DOHH2 (cell line): ENCODE data around the gene PCSK1N.

Experiments
- H3F3A ChIP-seq: fragments of 200-600 bp; sonication (generic), shearing (Covaris generic); 2 replicates; pipeline ENCODE4 v1.6.0; 2016; ENCODE audit warnings: antibody characterized with exemption, mild to moderate bottlenecking; ENCODE audit not compliant: control insufficient read depth, insufficient read depth
- H3K27ac ChIP-seq: fragments of 200-600 bp; sonication (generic); 2 replicates; pipeline ENCODE4 v1.5.1; 2014; ENCODE audit warnings: low read depth, mild to moderate bottlenecking, low read length, moderate library complexity
- H3K27me3 ChIP-seq: fragments of 200-600 bp; sonication (generic); 2 replicates; pipeline ENCODE4 v1.6.1; 2014; ENCODE audit warnings: mild to moderate bottlenecking, low read length, mixed read lengths; ENCODE audit not compliant: control insufficient read depth
- H3K36me3 ChIP-seq: fragments of 200-600 bp; sonication (generic); 2 replicates; pipeline ENCODE4 v1.6.1; 2014; ENCODE audit warnings: mild to moderate bottlenecking, low read length, moderate library complexity, mixed read lengths; ENCODE audit not compliant: control insufficient read depth
- H3K4me1 ChIP-seq: fragments of 200-600 bp; sonication (generic); 2 replicates; pipeline ENCODE4 v1.6.1; 2014; ENCODE audit warnings: mild to moderate bottlenecking, low read length, mixed read lengths; ENCODE audit not compliant: control insufficient read depth
- H3K4me2 ChIP-seq: fragments of 200-600 bp; sonication (generic); 2 replicates; pipeline ENCODE4 v1.6.0; 2014; ENCODE audit warnings: mild to moderate bottlenecking, low read length, moderate library complexity
- H3K4me3 ChIP-seq: fragments of 200-600 bp; sonication (generic); 2 replicates; pipeline ENCODE4 v1.5.1; 2014; ENCODE audit warnings: mild to moderate bottlenecking, low read length, mixed read lengths
- H3K79me2 ChIP-seq: fragments of 200-600 bp; sonication (generic); 2 replicates; pipeline ENCODE4 v1.6.1; 2014; ENCODE audit warnings: mild to moderate bottlenecking, low read length, mixed read lengths; ENCODE audit not compliant: control insufficient read depth
- H3K9me2 ChIP-seq: fragments of 200-600 bp; sonication (generic); replicated peaks from 2 replicates; pipeline ENCODE4 v1.6.1; 2014; ENCODE audit warnings: mild to moderate bottlenecking, low read length, mixed read lengths; ENCODE audit not compliant: control insufficient read depth
- H3K9me3 ChIP-seq: fragments of 200-600 bp; sonication (generic); 2 replicates; pipeline ENCODE4 v1.6.1; 2014; ENCODE audit warnings: antibody characterized with exemption, low read length, mixed read lengths; ENCODE audit not compliant: control insufficient read depth, insufficient read depth
- H4K20me1 ChIP-seq: fragments of 200-600 bp; sonication (generic); 2 replicates; pipeline ENCODE4 v1.6.0; 2014; ENCODE audit warnings: low read depth, mild to moderate bottlenecking, antibody characterized with exemption, low read length, moderate library complexity; ENCODE audit not compliant: control insufficient read depth, insufficient read depth
- CTCF ChIP-seq: fragments of 200-600 bp; sonication (generic); IDR thresholded peaks from one replicate; pipeline ENCODE4 v1.5.1; 2014; ENCODE audit warnings: antibody characterized with exemption, mild to moderate bottlenecking, low read depth, low read length; ENCODE audit not compliant: poor library complexity, severe bottlenecking
- EZH2phosphoT487 ChIP-seq: fragments of 200-600 bp; sonication (generic); IDR thresholded peaks from 2 replicates; pipeline ENCODE4 v1.6.1; 2017; ENCODE audit warnings: borderline replicate concordance, mild to moderate bottlenecking, antibody characterized with exemption, low read length, moderate library complexity, mixed read lengths

Gene PCSK1N

GRCh38 chrX:48785186-48785539 is 50.2 kb downstream of the PCSK1N start:
- H4K20me1 ChIP-seq = no peaks in the 10 kb centered on the region
- H3F3A ChIP-seq = no peaks in the 10 kb centered on the region
- no peaks in the 10 kb centered on the region for H3K36me3 ChIP-seq
- no peaks in the 10 kb centered on the region for H3K9me3 ChIP-seq
- no peaks in the 10 kb centered on the region for H3K9me2 ChIP-seq
- no peak overlapping the region for H3K4me3 ChIP-seq
- H3K27ac ChIP-seq = no peak overlapping the region
- no peaks in the 10 kb centered on the region for H3K79me2 ChIP-seq
- H3K4me2 ChIP-seq = no peak overlapping the region
- H3K27me3 ChIP-seq = no peaks in the 10 kb centered on the region
- TF ChIP-seq EZH2phosphoT487 (no peak), CTCF (no peak)
- no peaks in the 10 kb centered on the region for H3K4me1 ChIP-seq

GRCh38 chrX:48784726-48785125 is 50.7 kb downstream of the PCSK1N start:
- H3F3A ChIP-seq = no peaks in the 10 kb centered on the region
- no peak overlapping the region for H3K4me3 ChIP-seq
- no peaks in the 10 kb centered on the region for H3K4me1 ChIP-seq
- no peaks in the 10 kb centered on the region for H3K36me3 ChIP-seq
- H3K9me2 ChIP-seq = no peaks in the 10 kb centered on the region
- no peaks in the 10 kb centered on the region for H4K20me1 ChIP-seq
- H3K79me2 ChIP-seq = no peaks in the 10 kb centered on the region
- no peak overlapping the region for H3K27ac ChIP-seq
- no peaks in the 10 kb centered on the region for H3K9me3 ChIP-seq
- TF ChIP-seq CTCF (no peak), EZH2phosphoT487 (no peak)
- no peak overlapping the region for H3K4me2 ChIP-seq
- H3K27me3 ChIP-seq = no peaks in the 10 kb centered on the region

GRCh38 chrX:48782795-48783194 is 52.6 kb downstream of the PCSK1N start:
- H3K4me2 ChIP-seq = no peak overlapping the region
- no peaks in the 10 kb centered on the region for H3K9me3 ChIP-seq
- no peak for TF ChIP-seq EZH2phosphoT487
- no peak for TF ChIP-seq CTCF
- no peaks in the 10 kb centered on the region for H3K36me3 ChIP-seq
- H3K4me3 ChIP-seq = no peak overlapping the region
- H3F3A ChIP-seq = no peaks in the 10 kb centered on the region
- H3K4me1 ChIP-seq = no peaks in the 10 kb centered on the region
- no peaks in the 10 kb centered on the region for H3K27me3 ChIP-seq
- no peaks in the 10 kb centered on the region for H3K79me2 ChIP-seq
- H3K27ac ChIP-seq = no peak overlapping the region
- H4K20me1 ChIP-seq = no peaks in the 10 kb centered on the region
- no peaks in the 10 kb centered on the region for H3K9me2 ChIP-seq

GRCh38 chrX:48782216-48782615 is 53.2 kb downstream of the PCSK1N start:
- H3K79me2 ChIP-seq = no peaks in the 10 kb centered on the region
- H3K9me3 ChIP-seq = no peaks in the 10 kb centered on the region
- H3F3A ChIP-seq = no peaks in the 10 kb centered on the region
- TF ChIP-seq CTCF = no peak
- TF ChIP-seq EZH2phosphoT487 = no peak
- H3K4me1 ChIP-seq = no peaks in the 10 kb centered on the region
- H4K20me1 ChIP-seq = no peaks in the 10 kb centered on the region
- no peak overlapping the region for H3K4me3 ChIP-seq
- no peaks in the 10 kb centered on the region for H3K36me3 ChIP-seq
- no peak overlapping the region for H3K27ac ChIP-seq
- H3K27me3 ChIP-seq = no peaks in the 10 kb centered on the region
- no peaks in the 10 kb centered on the region for H3K9me2 ChIP-seq
- no peak overlapping the region for H3K4me2 ChIP-seq
